Fibroblast of mammary gland (primary cell): Measurements from ENCODE around the gene DAP.

Source experiments
- DNase-seq: peaks from one replicate; pipeline ENCODE4 v3.0.0-alpha.2; 2010; ENCODE audit warnings: low read depth
- H3K4me3 ChIP-seq: 2 replicates; pipeline ENCODE4 v1.5.1; 2011; ENCODE audit warnings: low read depth, mild to moderate bottlenecking, low read length, moderate library complexity; ENCODE audit not compliant: control insufficient read depth
- TF ChIP-seq, protein P1 (sequence below): conservative IDR thresholded peaks from 2 replicates; pipeline ENCODE4 v1.5.1; 2011; ENCODE audit warnings: low read depth, low read length, inconsistent platforms; ENCODE audit not compliant: control insufficient read depth, insufficient read depth

DAP gene

GRCh38 chr5:10684303-10685086, 76.5 kb downstream of the DAP start:
- no peak for DNase-seq
- TF ChIP-seq, protein P1, sequence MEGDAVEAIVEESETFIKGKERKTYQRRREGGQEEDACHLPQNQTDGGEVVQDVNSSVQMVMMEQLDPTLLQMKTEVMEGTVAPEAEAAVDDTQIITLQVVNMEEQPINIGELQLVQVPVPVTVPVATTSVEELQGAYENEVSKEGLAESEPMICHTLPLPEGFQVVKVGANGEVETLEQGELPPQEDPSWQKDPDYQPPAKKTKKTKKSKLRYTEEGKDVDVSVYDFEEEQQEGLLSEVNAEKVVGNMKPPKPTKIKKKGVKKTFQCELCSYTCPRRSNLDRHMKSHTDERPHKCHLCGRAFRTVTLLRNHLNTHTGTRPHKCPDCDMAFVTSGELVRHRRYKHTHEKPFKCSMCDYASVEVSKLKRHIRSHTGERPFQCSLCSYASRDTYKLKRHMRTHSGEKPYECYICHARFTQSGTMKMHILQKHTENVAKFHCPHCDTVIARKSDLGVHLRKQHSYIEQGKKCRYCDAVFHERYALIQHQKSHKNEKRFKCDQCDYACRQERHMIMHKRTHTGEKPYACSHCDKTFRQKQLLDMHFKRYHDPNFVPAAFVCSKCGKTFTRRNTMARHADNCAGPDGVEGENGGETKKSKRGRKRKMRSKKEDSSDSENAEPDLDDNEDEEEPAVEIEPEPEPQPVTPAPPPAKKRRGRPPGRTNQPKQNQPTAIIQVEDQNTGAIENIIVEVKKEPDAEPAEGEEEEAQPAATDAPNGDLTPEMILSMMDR, result no peak
- H3K4me3 ChIP-seq, result no peak overlapping the region

DNA sequence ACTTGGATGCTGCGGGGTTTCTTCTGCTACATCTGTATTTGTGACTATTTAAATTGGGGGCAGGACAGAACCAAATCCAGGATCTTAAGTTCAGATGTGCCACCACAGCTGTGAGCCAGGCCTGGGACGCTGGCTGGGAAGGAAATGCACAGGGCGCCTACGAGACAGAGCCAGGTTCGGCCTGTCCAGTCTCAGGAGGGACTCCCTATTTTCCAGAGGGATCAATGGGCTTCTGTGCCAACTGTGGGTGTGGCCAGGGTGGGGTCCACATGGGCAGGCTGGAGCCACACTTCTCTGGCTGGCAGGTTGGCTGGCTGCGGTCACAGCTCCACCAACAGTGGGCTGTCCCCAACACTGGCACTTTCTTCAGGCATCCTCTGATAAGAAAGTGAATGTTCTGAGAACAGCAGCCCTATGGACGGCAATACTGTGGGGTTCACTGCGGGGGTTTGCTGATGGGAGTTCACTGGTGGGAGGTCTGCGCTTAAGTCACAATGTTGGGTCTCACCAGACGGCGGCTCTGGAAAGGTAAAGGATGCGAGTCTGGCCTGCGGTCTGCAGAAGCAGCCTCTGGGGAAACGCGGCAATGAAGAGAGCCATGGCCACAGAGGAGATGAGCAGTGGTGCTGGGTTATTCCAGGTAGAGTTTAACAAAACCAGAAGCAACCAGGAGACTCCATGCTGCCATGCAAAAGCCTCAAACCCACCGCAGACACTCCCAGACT, 78.1 kb downstream of the DAP start:
- DNase-seq, result no peak
- TF ChIP-seq, protein P1, result no peak
- H3K4me3 ChIP-seq, result no peak overlapping the region

DNA sequence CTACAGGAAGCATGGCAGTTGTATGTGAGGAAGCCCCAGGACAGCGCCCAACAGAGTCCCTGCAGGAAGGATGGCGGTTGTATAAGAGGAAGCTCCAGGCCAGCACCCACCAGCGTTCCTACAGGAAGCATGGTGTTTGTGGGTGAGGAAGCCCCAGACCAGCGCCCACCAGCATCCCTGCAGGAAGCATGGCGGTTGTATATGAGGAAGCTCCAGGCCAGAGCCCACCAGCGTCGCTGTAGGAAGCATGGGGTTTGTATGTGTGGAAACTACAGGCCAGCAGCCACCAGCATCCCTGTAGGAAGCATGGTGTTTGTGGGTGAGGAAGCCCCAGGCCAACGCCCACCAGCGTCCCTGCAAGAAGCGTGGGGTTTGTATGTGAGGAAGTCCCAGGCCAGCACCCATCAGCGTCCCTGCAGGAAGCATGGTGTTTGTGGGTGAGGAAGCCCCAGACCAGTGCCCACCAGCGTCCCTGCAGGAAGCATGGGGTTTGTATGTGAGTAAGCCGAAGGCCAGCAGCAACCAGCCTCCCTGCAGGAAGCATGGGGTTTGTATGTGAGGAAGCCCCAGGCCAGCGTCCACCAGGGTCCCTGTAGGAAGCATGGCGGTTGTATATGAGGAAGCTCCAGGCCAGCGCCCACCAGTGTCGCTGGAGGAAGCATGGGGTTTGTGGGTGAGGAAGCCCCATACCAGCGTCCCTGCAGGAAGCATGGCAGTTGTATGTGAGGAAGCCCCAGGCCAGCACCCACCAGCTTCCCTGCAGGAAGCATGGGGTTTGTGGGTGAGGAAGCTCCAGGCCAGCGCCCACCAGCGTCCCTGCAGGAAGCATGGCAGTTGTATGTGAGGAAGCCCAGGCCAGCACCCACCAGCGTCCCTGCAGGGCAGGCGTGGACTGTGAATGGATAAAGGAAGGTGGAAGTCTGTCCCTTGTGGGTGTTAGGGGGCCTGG, 79.0 kb downstream of the DAP start:
- no peak overlapping the region for H3K4me3 ChIP-seq
- DNase-seq, result no peak
- TF ChIP-seq, protein P1, result no peak

GRCh38 chr5:10680876-10681481, 80.1 kb downstream of the DAP start:
- DNase-seq, result no peak
- no peak overlapping the region for H3K4me3 ChIP-seq
- TF ChIP-seq, protein P1, result no peak

- TF ChIP-seq, protein P1, result no peak
- no peak for DNase-seq
- H3K4me3 ChIP-seq, result no peak overlapping the region
Measured at GRCh38 chr5:10679336-10679988, 81.6 kb downstream of the DAP start.
